Lower leg skin (tissue), 4 donors: ENCODE results near the gene CRISPLD2. TPM values are rescaled to one million over a fixed set of nuclear protein-coding genes. Genes with fewer than 3 reads are reported as not detected.

Experiments
- DNase-seq, 2 donors: peaks; one replicate each; pipeline ENCODE4 v3.0.0-alpha.2; 2019; ENCODE audit warnings: low spot score in 2 of 2
- H3K4me3 ChIP-seq: fragments of 200-600 bp; sonication (generic); 2 replicates; pipeline ENCODE4 v1.5.1; 2017; ENCODE audit warnings: mild to moderate bottlenecking, low read depth; ENCODE audit not compliant: poor library complexity, severe bottlenecking
- POLR2A ChIP-seq, 2 donors: fragments of 450-650 bp; IDR thresholded peaks; one replicate each; pipeline ENCODE4 v1.6.1; 2016 to 2017; ENCODE audit warnings: antibody characterized with exemption in 2 of 2, mild to moderate bottlenecking in 1 of 2, moderate library complexity in 1 of 2
- WGBS, 2 donors: methylation state at CpG; one replicate each; pipeline ENCODE4 v1.1.5; 2018; 5-methylcytosine and 5-hydroxymethylcytosine counted together
- intact Hi-C: fragments of 100-400 bp; cut with DNase I; formaldehyde crosslinking; loops from one replicate; pipeline ENCODE4 v1.15.0; 2023; ENCODE audit warnings: low total_unique reads
- total RNA-seq, 4 donors: library from RNA; depleted of rRNA; stranded (reverse); fragments of >200 nt; gene quantifications; one replicate each; pipeline ENCODE4 v1.1.0, GENCODE V29; 2016
- TF ChIP-seq, protein P1 (sequence below), 3 donors: fragments of 450-650 bp; IDR thresholded peaks; one replicate each; pipeline ENCODE4 v1.5.1; 2016; ENCODE audit warnings: antibody characterized with exemption in 3 of 3, mild to moderate bottlenecking in 3 of 3, moderate library complexity in 2 of 3

Gene CRISPLD2, protein sequence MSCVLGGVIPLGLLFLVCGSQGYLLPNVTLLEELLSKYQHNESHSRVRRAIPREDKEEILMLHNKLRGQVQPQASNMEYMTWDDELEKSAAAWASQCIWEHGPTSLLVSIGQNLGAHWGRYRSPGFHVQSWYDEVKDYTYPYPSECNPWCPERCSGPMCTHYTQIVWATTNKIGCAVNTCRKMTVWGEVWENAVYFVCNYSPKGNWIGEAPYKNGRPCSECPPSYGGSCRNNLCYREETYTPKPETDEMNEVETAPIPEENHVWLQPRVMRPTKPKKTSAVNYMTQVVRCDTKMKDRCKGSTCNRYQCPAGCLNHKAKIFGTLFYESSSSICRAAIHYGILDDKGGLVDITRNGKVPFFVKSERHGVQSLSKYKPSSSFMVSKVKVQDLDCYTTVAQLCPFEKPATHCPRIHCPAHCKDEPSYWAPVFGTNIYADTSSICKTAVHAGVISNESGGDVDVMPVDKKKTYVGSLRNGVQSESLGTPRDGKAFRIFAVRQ
- 100 to 1,000 TPM in 1 of 4 donors, 10 to 100 TPM in 3; 48.0 to 105 (median 69.5) TPM for total RNA-seq

DNA sequence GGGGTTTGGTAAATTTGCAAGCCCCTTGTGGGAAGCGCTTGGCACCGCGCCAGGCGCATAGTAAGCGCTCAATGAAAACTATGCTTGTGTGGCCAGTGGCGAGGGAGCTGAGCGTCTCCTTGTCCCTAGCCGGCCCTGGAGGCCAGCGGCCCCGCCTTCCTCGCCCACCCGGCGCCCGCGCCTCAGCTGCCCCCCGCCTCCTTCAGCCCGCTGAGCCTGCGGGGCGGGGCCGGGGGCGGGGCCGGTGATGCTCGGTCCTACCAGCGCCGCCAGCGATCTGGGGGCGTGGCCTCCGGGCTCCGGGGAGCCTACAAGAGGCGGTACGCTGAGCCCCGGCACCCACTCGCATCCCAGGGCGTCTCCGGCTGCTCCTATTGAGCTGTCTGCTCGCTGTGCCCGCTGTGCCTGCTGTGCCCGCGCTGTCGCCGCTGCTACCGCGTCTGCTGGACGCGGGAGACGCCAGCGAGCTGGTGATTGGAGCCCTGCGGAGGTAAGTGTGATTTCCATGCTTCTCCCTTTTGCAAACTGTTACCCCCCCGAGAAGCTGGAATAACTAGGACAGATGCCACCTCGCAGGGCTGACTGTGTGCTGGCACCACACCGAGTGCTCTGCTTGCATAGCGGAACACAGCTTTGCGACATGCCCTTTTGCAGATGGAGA, at the start of gene CRISPLD2:
Gene CRISPLD2 (plus strand): TSS at position 342 of the 661 bp plus-strand sequence. CDS start 18,511 bp downstream, outside the sequence.
- peak within 1 kb of the TSS; percentile 25 for H3K4me3 ChIP-seq
- peak; percentile 88 to 98 for DNase-seq
- intact Hi-C loops, result no loop called here
- TF ChIP-seq POLR2A (IDR thresholded peaks at IDR 0.05), result peak in 1 of 2 donors; percentile 87
- TF ChIP-seq, protein P1, sequence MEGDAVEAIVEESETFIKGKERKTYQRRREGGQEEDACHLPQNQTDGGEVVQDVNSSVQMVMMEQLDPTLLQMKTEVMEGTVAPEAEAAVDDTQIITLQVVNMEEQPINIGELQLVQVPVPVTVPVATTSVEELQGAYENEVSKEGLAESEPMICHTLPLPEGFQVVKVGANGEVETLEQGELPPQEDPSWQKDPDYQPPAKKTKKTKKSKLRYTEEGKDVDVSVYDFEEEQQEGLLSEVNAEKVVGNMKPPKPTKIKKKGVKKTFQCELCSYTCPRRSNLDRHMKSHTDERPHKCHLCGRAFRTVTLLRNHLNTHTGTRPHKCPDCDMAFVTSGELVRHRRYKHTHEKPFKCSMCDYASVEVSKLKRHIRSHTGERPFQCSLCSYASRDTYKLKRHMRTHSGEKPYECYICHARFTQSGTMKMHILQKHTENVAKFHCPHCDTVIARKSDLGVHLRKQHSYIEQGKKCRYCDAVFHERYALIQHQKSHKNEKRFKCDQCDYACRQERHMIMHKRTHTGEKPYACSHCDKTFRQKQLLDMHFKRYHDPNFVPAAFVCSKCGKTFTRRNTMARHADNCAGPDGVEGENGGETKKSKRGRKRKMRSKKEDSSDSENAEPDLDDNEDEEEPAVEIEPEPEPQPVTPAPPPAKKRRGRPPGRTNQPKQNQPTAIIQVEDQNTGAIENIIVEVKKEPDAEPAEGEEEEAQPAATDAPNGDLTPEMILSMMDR (IDR thresholded peaks at IDR 0.05), result no peak
- WGBS, 2 donors, result 2 to 3% methylated on average over 31 to 53 of the region's 53 CpGs

DNA sequence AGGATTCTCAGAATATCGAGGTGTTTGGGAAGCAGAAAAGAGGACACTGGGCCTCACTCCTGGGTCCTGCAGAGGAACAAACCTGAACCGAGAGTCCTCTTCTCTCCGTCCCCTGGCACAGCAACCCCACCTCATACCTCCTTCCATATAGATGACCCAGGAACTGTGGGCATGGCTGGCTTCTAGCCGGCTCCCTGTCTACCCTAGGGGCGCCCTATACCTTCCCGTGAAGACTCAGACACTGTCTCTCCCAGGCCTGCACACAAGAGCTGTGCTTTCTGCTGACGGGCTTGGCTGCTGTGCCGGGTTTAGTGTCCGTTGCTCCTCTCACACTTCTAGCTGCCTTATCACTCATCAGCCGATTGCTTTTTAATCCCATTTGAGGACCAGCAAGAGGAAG, 46.5 kb upstream of the CRISPLD2 start:
- DNase-seq, result peak in 1 of 2 donors; percentile 63
- 92 to 95% methylated on average over 10 of the region's 10 CpGs for WGBS, 2 donors
- intact Hi-C loops, result no loop called here
- no peak overlapping the region for H3K4me3 ChIP-seq
- TF ChIP-seq POLR2A (IDR thresholded peaks at IDR 0.05), result no peak
- TF ChIP-seq, protein P1 (IDR thresholded peaks at IDR 0.05), result no peak

DNA sequence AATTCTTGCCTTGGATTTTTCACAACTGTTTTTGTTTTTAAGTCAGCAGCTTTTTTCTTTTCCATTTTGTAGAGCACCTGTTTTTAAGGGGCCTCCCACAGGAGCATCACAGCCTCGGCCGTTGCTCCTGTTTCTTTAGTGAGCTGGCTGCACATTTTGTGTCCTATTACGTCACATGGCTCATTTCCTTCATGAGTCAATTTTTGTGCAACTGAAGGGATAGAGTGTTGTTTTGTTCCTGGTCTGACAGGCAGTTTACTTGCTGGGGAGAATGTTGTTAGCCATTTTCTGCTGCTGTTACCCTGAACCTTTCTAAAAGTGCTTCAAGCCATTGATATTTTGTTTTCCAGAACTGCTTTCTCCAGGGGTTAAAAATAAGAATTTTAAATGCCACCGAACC, 45.0 kb upstream of the CRISPLD2 start:
- no peak overlapping the region for H3K4me3 ChIP-seq
- WGBS, 2 donors, result 65 to 77% methylated on average over 4 of the region's 4 CpGs
- TF ChIP-seq, protein P1 (IDR thresholded peaks at IDR 0.05), result no peak
- no peak for TF ChIP-seq POLR2A (IDR thresholded peaks at IDR 0.05)
- DNase-seq, result peak; percentile 45 to 70
- intact Hi-C loops, result no loop called here

DNA sequence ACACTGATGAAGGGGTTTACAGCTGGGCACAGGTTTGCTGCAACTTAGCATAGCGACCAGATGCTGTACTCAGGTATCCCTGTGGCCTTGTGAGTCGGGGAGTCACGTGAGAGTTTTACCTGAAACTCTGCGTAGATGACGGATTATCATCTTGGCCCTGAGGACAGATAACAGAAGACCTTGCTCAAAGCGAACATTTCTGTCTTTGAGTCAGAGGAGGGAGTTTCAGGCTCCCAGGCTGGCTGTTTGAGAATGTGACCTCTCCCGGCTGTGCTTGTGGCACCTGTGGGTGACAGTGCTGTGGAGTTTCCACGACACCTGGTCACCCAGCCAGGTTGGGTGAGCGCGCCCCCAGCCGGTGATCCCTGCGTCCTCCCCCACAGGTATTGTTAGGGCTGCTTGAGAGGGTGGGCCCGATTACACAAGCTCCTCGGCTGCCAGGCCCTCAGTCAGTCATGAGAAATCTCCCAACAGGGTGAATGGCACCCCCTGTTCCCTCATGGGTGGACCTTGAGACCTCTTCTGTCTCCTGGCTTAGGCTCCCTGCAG, 44.4 kb upstream of the CRISPLD2 start:
- H3K4me3 ChIP-seq, result no peak overlapping the region
- intact Hi-C loops, result no loop called here
- peak in 1 of 2 donors; percentile 67 for DNase-seq
- TF ChIP-seq POLR2A (IDR thresholded peaks at IDR 0.05), result no peak
- TF ChIP-seq, protein P1 (IDR thresholded peaks at IDR 0.05), result no peak
- WGBS, 2 donors, result 91 to 93% methylated on average over 8 to 14 of the region's 14 CpGs

DNA sequence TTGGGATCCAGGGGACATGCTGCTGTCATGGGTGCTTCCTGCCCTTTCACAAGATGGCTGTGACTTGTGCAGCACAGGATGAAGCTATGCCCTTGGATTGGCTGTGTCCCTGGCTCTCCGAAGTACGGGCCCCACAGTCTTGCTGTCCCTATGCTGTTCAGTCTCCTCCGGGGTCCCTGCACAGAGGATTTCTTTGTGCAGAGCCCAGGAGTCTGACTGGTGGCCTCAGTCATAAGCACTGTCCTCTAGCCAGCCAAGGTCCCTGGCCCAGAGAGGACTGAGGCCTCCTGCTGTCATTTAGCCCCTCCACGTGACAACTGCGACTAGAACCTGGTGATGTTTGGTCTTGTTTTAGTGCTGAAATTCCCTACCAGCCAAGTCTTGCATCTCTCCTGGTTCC, 42.4 kb upstream of the CRISPLD2 start:
- DNase-seq, result peak in 1 of 2 donors; percentile 66
- WGBS, 2 donors, result 93 to 98% methylated on average over 5 of the region's 5 CpGs
- TF ChIP-seq, protein P1 (IDR thresholded peaks at IDR 0.05), result no peak
- TF ChIP-seq POLR2A (IDR thresholded peaks at IDR 0.05), result no peak
- intact Hi-C loops, result no loop called here
- no peak overlapping the region for H3K4me3 ChIP-seq
